Smooth muscle cell of the umbilical artery (primary cell): Measurements from ENCODE around the gene RNF34. TPM values are rescaled to one million over a fixed set of nuclear protein-coding genes. Genes with fewer than 3 reads are reported as not detected.

Experiments used
- total RNA-seq: library from RNA; depleted of rRNA; stranded (reverse); fragments of >200 nt; gene quantifications from 2 replicates; pipeline ENCODE4 v1.2.3, GENCODE V29; 2014

Gene RNF34
- total RNA-seq: 34.7 and 49.9 TPM in 2 replicates

GRCh38 chr12:121399391-121400331 lies at the start of gene RNF34:
RNF34 (plus strand) TSS chr12:121400118; CDS start chr12:121400213, 95 bp downstream.

GRCh38 chr12:121351820-121352681 lies 47.9 kb upstream of the RNF34 start, which contains the start of gene ANAPC5:
ANAPC5 (minus strand) TSS chr12:121352411; CDS start chr12:121352340, 71 bp downstream.

Other genes with a start within 250 kb of the RNF34 start
- gene P2RX4, start 190.0 kb upstream of the RNF34 start, total RNA-seq: 18.6 and 29.1 TPM in 2 replicates
- gene CAMKK2, start 103.4 kb upstream of the RNF34 start, total RNA-seq: 12.5 and 22.1 TPM in 2 replicates
- gene ANAPC5, start 47.7 kb upstream of the RNF34 start, total RNA-seq: 170 and 187 TPM in 2 replicates
- 25.5 and 33.9 TPM in 2 replicates for gene KDM2B, start 180.9 kb downstream of the RNF34 start, total RNA-seq
- gene ORAI1, start 226.4 kb downstream of the RNF34 start, total RNA-seq: 5.9 and 17.6 TPM in 2 replicates